Activated CD8-positive, alpha-beta memory T cell treated with anti-CD3 and anti-CD28 coated beads for 24 hours (primary cell): ENCODE data around the gene PALD1.

Source experiments
- DNase-seq: peaks from one replicate; pipeline ENCODE4 v3.0.0-alpha.2; 2020

The PALD1 gene

GRCh38 chr10:70478191-70479164 is at the start of gene PALD1:
Gene PALD1 (plus strand): TSS chr10:70478767. CDS start chr10:70525952, 47,185 bp downstream.
- peak; percentile 82 for DNase-seq

- DNase-seq: no peak
Observed at GRCh38 chr10:70430493-70431445, 47.8 kb upstream of the PALD1 start.

GRCh38 chr10:70432101-70432500 is 46.5 kb upstream of the PALD1 start:
- DNase-seq: no peak

GRCh38 chr10:70432561-70433263 is 45.9 kb upstream of the PALD1 start:
- no peak for DNase-seq

GRCh38 chr10:70433581-70434280 is 44.8 kb upstream of the PALD1 start:
- DNase-seq: no peak

GRCh38 chr10:70435241-70436085 is 43.1 kb upstream of the PALD1 start:
- DNase-seq: no peak

- no peak for DNase-seq
Observed at GRCh38 chr10:70437721-70438120, 40.8 kb upstream of the PALD1 start.

GRCh38 chr10:70440296-70441160 is 38.0 kb upstream of the PALD1 start:
- DNase-seq: no peak

- peak; percentile 62 for DNase-seq
Observed at GRCh38 chr10:70441161-70441894, 37.2 kb upstream of the PALD1 start, which contains the start of gene NODAL. Gene NODAL (minus strand): TSS chr10:70441681. CDS start chr10:70441667, 14 bp downstream.

- no peak for DNase-seq
Observed at GRCh38 chr10:70441895-70442309, 36.7 kb upstream of the PALD1 start.

GRCh38 chr10:70442332-70442988 is 36.1 kb upstream of the PALD1 start:
- DNase-seq: no peak

GRCh38 chr10:70444744-70445143 is 33.8 kb upstream of the PALD1 start:
- no peak for DNase-seq

- DNase-seq: no peak
Observed at GRCh38 chr10:70445718-70446657, 32.6 kb upstream of the PALD1 start.

- no peak for DNase-seq
Observed at GRCh38 chr10:70448236-70448635, 30.3 kb upstream of the PALD1 start.

- no peak for DNase-seq
Observed at GRCh38 chr10:70455213-70455630, 23.3 kb upstream of the PALD1 start.

- DNase-seq: no peak
Observed at GRCh38 chr10:70456164-70456563, 22.4 kb upstream of the PALD1 start.

- no peak for DNase-seq
Observed at GRCh38 chr10:70457759-70458305, 20.7 kb upstream of the PALD1 start.
